ENCODE measurements around the gene C1QA.

DNA sequence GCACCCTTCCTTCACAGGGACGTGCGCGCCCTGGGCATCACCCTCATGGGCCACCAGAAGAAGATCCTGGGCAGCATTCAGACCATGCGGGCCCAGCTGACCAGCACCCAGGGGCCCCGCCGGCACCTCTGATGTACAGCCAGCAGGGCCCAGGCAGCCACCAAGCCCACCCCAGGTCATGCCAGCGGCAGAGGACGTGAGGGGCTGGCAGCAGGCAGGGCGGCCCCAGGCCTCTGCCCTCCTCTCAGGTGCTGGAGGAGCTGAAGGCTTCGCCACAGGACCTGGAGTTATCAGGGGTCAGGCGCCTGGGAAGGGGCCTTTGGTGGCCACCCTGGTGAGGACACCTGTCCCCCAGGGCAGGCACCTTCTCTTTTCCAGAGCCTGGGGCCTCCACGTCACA, 34.8 kb upstream of the C1QA start:
- TF ChIP-seq, protein P1, sequence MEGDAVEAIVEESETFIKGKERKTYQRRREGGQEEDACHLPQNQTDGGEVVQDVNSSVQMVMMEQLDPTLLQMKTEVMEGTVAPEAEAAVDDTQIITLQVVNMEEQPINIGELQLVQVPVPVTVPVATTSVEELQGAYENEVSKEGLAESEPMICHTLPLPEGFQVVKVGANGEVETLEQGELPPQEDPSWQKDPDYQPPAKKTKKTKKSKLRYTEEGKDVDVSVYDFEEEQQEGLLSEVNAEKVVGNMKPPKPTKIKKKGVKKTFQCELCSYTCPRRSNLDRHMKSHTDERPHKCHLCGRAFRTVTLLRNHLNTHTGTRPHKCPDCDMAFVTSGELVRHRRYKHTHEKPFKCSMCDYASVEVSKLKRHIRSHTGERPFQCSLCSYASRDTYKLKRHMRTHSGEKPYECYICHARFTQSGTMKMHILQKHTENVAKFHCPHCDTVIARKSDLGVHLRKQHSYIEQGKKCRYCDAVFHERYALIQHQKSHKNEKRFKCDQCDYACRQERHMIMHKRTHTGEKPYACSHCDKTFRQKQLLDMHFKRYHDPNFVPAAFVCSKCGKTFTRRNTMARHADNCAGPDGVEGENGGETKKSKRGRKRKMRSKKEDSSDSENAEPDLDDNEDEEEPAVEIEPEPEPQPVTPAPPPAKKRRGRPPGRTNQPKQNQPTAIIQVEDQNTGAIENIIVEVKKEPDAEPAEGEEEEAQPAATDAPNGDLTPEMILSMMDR (IDR thresholded peaks at IDR 0.05) = no peak
- TF ChIP-seq POLR2A (IDR thresholded peaks at IDR 0.05) = no peak
- TF ChIP-seq POLR2AphosphoS5 (IDR thresholded peaks at IDR 0.05) = no peak
